K562 (cell line): Measurements from ENCODE around the gene CPSF2. TPM values are rescaled to one million over a fixed set of nuclear protein-coding genes. Genes with fewer than 3 reads are reported as not detected.

Source experiments
- MAFK ChIP-seq: IDR thresholded peaks from 2 replicates; pipeline ENCODE4 v1.6.1; 2011; ENCODE audit warnings: low read length, improper control_type of control experiment
- NFE2 ChIP-seq: IDR thresholded peaks from 2 replicates; pipeline ENCODE4 v1.6.1; 2014; ENCODE audit warnings: antibody characterized with exemption, low read depth
- PCBP2 ChIP-seq: fragments of 200-400 bp; formaldehyde crosslinking; IDR thresholded peaks from 2 replicates; pipeline ENCODE4 v1.6.1; 2018; ENCODE audit warnings: low read length, low read depth, mild to moderate bottlenecking, moderate library complexity; ENCODE audit not compliant: poor library complexity, severe bottlenecking
- PHF20 ChIP-seq: fragments of 450-650 bp; IDR thresholded peaks from 2 replicates; pipeline ENCODE4 v1.6.1; 2018; ENCODE audit not compliant: partially characterized antibody
- PHF21A ChIP-seq: fragments of 450-650 bp; IDR thresholded peaks from 2 replicates; pipeline ENCODE4 v1.6.1; 2017; ENCODE audit warnings: low read depth, borderline replicate concordance
- SMARCC2 ChIP-seq: fragments of 450-650 bp; IDR thresholded peaks from 2 replicates; pipeline ENCODE4 v1.6.1; 2017; ENCODE audit warnings: antibody characterized with exemption, moderate library complexity, mild to moderate bottlenecking, low read depth
- TCF7L2 ChIP-seq: fragments of 150-350 bp; IDR thresholded peaks from 2 replicates; pipeline ENCODE4 v1.6.1; 2016; ENCODE audit warnings: low read depth, mild to moderate bottlenecking, low read length, moderate library complexity
- ZBED1 ChIP-seq: IDR thresholded peaks from 2 replicates; pipeline ENCODE4 v1.6.1; 2014
- polyA plus RNA-seq, 8 experiments: library from polyadenylated mRNA; depleted of rRNA in 4 of 8; stranded (reverse) in 5 of 8; unstranded in 3 of 8; fragments of >200 nt; fragmentation: Nextera tagmentation in 2 of 8; fragmentation: Illumina TruSeq in 1 of 8; extraction: Ambion mirVana in 2 of 8; extraction: Trizol in 1 of 8; gene quantifications; 2 replicates each; pipeline versions ENCODE4 v1.2.1 to v1.2.3, GENCODE V29; 2011 to 2014; ENCODE audit warnings: inconsistent platforms in 1 of 8, missing spikeins in 1 of 8
- total RNA-seq, 7 experiments: library from RNA; depleted of rRNA in 6 of 7; stranded (reverse); fragments of >200 nt in 6 of 7; fragmentation: Illumina TruSeq in 2 of 7; extraction: Trizol in 2 of 7; gene quantifications; 2 replicates each; pipeline versions ENCODE4 v1.2.1 to v1.2.3, GENCODE V29; 2011 to 2021; ENCODE audit warnings: low replicate concordance in 1 of 7
- TF ChIP-seq, protein P1 (sequence below): fragments of 450-650 bp; formaldehyde crosslinking; IDR thresholded peaks from 2 replicates; pipeline ENCODE4 v1.4.0; 2020; ENCODE audit warnings: mild to moderate bottlenecking, moderate library complexity
- TF ChIP-seq, protein P2 (sequence below): fragments of 450-650 bp; IDR thresholded peaks from 2 replicates; pipeline ENCODE4 v1.6.1; 2016; ENCODE audit warnings: low read depth
- TF ChIP-seq, protein P3 (sequence below): fragments of 250-450 bp; sonication (Bioruptor Pico); IDR thresholded peaks from 2 replicates; pipeline ENCODE4 v1.8.0; 2021; ENCODE audit warnings: borderline replicate concordance, mild to moderate bottlenecking, moderate library complexity; ENCODE audit not compliant: poor library complexity, severe bottlenecking

Gene CPSF2
- total and polyA plus RNA-seq, 9 of the 15 experiments (the other 6 are each of a cell fraction or from before 2014, with no cell fraction given): 20.8 to 71.3 (median 49.0) TPM

DNA sequence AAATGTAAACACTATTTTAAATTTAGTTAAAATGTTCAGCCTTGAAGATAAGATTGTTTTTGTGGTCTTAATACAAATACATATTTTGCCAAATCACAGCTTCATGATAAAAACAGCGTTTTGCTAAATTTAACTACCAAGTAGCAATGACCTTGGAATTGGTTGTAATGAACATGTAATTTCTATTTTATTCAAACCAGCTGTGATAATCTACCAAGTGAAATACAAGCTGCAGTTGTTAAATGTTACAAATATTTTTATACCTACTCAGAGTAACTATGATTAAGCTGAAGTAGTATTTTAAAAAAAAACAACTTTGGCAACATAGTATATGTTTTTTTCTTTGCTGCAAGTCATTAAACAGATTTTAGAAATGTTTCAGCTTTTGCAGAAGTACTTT lies 96.2 kb downstream of the CPSF2 start (continued):
- TF ChIP-seq, protein P1, sequence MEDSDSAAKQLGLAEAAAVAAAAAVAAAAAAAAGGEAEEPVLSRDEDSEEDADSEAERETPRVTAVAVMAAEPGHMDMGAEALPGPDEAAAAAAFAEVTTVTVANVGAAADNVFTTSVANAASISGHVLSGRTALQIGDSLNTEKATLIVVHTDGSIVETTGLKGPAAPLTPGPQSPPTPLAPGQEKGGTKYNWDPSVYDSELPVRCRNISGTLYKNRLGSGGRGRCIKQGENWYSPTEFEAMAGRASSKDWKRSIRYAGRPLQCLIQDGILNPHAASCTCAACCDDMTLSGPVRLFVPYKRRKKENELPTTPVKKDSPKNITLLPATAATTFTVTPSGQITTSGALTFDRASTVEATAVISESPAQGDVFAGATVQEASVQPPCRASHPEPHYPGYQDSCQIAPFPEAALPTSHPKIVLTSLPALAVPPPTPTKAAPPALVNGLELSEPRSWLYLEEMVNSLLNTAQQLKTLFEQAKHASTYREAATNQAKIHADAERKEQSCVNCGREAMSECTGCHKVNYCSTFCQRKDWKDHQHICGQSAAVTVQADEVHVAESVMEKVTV: no peak
- TF ChIP-seq TCF7L2 (no peak), PHF20 (no peak), NFE2 (no peak), ZBED1 (no peak), MAFK (no peak), PCBP2 (no peak), PHF21A (no peak), SMARCC2 (no peak)
- TF ChIP-seq, protein P2, sequence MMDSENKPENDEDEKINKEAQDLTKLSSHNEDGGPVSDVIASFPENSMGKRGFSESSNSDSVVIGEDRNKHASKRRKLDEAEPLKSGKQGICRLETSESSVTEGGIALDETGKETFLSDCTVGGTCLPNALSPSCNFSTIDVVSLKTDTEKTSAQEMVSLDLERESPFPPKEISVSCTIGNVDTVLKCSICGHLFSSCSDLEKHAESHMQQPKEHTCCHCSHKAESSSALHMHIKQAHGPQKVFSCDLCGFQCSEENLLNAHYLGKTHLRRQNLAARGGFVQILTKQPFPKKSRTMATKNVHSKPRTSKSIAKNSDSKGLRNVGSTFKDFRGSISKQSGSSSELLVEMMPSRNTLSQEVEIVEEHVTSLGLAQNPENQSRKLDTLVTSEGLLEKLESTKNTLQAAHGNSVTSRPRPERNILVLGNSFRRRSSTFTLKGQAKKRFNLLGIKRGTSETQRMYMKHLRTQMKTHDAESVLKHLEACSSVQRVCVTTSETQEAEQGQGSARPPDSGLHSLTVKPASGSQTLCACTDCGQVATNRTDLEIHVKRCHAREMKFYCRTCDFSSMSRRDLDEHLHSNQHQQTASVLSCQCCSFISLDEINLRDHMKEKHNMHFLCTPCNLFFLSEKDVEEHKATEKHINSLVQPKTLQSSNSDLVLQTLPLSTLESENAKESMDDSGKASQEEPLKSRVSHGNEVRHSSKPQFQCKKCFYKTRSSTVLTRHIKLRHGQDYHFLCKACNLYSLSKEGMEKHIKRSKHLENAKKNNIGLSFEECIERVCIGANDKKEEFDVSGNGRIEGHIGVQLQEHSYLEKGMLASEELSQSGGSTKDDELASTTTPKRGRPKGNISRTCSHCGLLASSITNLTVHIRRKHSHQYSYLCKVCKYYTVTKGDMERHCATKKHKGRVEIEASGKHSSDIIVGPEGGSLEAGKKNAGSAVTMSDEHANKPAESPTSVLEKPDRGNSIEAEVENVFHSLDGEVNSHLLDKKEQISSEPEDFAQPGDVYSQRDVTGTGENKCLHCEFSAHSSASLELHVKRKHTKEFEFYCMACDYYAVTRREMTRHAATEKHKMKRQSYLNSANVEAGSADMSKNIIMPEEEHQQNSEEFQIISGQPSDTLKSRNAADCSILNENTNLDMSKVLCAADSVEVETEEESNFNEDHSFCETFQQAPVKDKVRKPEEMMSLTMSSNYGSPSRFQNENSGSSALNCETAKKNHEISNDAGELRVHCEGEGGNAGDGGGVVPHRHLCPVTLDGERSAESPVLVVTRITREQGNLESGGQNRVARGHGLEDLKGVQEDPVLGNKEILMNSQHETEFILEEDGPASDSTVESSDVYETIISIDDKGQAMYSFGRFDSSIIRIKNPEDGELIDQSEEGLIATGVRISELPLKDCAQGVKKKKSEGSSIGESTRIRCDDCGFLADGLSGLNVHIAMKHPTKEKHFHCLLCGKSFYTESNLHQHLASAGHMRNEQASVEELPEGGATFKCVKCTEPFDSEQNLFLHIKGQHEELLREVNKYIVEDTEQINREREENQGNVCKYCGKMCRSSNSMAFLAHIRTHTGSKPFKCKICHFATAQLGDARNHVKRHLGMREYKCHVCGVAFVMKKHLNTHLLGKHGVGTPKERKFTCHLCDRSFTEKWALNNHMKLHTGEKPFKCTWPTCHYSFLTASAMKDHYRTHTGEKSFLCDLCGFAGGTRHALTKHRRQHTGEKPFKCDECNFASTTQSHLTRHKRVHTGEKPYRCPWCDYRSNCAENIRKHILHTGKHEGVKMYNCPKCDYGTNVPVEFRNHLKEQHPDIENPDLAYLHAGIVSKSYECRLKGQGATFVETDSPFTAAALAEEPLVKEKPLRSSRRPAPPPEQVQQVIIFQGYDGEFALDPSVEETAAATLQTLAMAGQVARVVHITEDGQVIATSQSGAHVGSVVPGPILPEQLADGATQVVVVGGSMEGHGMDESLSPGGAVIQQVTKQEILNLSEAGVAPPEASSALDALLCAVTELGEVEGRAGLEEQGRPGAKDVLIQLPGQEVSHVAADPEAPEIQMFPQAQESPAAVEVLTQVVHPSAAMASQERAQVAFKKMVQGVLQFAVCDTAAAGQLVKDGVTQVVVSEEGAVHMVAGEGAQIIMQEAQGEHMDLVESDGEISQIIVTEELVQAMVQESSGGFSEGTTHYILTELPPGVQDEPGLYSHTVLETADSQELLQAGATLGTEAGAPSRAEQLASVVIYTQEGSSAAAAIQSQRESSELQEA: no peak
- TF ChIP-seq, protein P3, sequence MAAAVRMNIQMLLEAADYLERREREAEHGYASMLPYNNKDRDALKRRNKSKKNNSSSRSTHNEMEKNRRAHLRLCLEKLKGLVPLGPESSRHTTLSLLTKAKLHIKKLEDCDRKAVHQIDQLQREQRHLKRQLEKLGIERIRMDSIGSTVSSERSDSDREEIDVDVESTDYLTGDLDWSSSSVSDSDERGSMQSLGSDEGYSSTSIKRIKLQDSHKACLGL: no peak
